ENCODE results near the gene NOTO.

NOTO gene

DNA sequence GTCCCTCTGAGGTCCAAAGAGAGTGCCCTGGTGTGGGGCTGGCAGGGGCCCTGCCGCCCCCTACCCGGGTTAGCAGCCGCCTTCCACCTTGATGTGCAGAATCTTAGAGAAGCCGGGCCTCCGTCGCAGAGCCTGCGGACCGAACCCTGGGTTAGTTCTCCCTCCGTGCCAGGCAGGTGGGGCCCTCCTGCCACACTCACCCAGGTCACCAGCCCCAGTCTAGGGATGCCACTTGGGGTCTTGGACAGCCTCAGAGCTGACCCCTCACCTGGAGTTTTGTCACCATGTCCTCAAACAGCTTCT, 56.5 kb downstream of the NOTO start:
- DNase-seq, result no peak

- DNase-seq, result no peak
Observed at GRCh38 chr2:73259276-73259675, 56.9 kb downstream of the NOTO start.

- DNase-seq, result no peak
Observed at GRCh38 chr2:73259704-73260337, 57.4 kb downstream of the NOTO start.

- no peak for DNase-seq
Observed at GRCh38 chr2:73260338-73260984, 58.1 kb downstream of the NOTO start.
